HG02610 (cell line): Measurements from ENCODE around the gene UBE2L3.
"Not testable (repeated sequence)": the region's sequence is repeated elsewhere in the genome, so short reads cannot be mapped to it uniquely, and the experiment has no call there.

Experiments used
- ATAC-seq: cut with Tn5 transposase; IDR thresholded peaks from one replicate; pipeline ENCODE4 v1.9.1; 2021; ENCODE audit warnings: mild to moderate bottlenecking, moderate library complexity; ENCODE audit not compliant: unreplicated experiment

Gene UBE2L3

DNA sequence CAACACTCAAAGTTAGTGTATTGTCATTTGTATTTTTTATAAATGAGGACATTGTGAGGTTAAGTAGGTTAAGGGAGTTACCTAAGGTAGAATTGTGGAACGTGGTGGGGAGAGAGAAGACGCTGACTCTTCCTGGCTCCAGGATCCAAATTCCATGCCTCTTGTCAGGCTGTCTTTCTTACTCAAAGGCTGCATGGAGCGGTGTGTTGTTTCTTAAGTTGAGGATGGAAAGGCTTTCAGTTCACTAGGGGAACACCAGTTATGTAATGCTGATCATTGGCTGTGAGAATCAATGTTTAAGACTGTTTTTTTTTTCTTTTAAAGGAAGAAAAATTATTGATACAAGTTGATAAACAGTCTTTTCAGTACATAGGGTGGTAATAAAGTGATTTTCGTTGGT lies 2.9 kb downstream of the UBE2L3 start:
- no peak for ATAC-seq

- no peak for ATAC-seq
Observed at GRCh38 chr22:21571679-21572078, 4.2 kb downstream of the UBE2L3 start.

DNA sequence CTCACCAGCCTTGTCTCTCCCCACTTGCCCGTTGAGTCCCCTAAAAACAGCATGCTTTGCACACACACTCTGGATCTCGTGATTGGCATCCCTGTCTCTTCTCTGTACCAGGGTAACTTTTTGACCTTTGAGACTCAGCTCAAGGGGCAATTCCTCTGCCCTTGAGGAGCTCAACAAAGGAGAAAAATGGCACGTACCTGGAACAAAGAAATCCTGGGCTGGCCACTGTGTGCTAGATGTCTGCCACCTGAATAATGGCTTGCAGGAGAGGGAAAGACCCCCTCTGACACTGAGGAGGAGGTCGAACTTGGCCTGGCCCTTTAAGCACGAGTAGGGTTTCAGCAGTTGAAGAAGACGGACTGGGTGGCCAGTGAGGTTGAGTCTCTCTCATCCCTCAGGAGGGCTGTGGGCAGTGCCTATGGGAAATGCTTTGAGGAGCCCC lies 5.8 kb downstream of the UBE2L3 start:
- ATAC-seq = no peak

GRCh38 chr22:21573750-21574494 lies 6.4 kb downstream of the UBE2L3 start:
- ATAC-seq = no peak

- no peak for ATAC-seq
Observed at GRCh38 chr22:21579474-21579851, 11.9 kb downstream of the UBE2L3 start.

DNA sequence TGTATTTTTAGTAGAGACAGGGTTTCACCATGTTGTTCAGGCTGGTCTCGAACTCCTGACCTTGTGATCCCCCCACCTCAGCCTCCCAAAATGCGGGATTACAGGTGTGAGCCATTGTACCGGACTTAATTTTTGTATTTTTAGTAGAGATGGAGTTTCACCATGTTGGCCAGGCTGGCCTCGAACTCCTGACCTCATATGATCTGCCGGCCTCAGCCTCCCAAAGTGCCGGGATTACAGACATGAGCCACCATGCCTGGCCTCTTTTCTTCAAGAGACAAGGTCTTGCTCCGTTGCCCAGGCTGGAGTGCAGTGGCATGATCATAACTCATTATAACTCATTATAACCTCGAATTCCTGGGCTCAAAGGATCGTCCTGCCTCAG lies 13.1 kb downstream of the UBE2L3 start:
- not testable (repeated sequence) for ATAC-seq

DNA sequence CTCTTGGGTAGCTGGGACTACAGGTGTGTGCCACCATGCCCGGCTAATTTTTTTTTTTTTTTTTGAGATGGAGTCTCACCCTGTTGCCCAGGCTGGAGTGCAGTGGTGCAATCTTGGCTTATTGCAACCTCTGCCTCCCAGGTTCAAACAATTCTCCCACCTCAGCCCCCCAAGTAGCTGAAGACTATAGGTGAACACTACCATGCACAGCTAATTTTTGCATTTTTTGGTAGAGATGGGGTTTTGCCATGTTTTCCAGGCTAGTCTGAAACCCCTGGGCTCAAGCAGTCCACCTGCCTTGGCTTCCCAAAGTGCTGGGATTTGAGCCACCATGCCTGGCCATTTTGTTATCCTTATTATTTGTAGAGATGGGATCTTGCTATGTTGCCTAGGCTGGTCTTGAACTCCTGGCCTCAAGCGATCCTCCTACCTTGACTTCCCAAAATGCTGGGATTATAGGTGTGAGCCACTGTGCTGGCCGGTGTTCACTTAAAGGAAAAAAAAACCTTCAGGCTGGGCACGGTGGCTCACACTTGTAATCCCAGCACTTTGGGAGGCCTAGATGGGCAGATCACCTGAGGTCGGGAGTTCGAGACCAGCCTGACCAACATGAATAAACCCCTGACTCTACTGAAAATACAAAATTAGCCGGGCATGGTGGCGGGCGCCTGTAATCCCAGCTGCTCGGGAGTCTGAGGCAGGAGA lies 13.6 kb downstream of the UBE2L3 start:
- ATAC-seq = not testable (repeated sequence)

DNA sequence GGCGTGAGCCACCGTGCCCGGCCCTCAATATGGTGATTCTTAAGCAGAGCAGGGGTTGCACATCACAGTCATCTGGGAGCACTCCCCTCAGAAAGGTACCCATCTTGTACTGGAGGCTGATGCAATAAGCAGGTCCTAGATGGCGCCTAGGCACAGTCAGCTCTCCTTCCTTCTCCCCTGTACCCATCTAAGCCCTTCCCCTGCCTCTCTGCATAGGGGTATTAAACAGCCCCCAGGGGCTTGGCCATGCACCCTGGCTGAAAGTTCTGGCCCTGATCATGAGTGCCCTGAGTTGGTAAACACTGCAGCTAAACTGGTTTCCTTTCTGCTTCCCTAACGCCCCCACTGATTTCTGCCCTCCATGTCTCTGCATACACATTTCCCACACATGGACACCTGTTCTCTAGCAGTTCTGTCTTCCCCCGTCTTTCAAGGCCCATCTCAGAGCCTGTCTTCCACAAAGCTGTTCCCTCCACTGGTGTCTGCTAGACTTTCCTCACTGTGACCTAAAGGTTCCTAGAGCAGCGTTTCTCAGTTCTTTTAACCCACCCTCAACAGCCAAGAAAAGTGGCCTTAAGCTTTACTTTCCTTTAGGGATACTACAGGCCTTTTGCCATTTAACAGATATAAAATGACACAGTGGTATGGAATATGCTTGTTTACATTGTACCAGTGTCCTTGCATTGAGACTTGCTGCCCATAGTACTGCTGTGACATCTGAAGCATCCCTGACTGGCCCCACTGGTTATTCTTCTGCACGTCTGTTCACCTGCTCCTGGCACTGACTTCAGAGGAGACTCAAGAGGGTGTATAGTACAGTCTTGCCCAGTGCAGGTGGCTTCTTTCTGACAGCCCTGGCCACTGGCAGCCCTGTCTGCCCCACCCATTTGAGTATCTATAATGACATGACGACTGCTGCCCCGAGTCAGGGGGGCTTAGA lies 15.6 kb downstream of the UBE2L3 start:
- no peak for ATAC-seq

- no peak for ATAC-seq
Observed at GRCh38 chr22:21585389-21585788, 17.9 kb downstream of the UBE2L3 start.

- ATAC-seq = peak; percentile 88
Observed at GRCh38 chr22:21587803-21588611, 20.5 kb downstream of the UBE2L3 start.

DNA sequence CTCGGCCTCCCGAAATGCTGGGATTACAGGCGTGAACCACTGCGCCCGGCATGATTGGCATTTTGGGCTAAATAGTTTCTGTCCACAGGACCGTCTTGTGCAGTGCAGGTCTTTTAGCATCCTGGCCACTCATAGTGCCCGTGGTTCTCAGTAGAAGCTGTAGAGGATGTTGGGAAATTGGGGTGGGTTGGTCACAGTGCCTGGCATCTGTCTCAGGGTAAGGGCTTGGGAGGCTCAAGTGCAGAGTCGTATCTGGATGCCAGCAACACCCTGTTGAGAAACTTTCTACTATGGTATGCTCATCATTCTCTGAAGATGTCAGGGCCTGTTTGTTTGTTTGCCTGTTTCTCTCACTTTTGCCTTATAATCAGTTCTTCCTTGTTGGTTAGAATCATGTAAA lies 21.9 kb downstream of the UBE2L3 start:
- ATAC-seq = no peak

- ATAC-seq = no peak
Observed at GRCh38 chr22:21590809-21591641, 23.5 kb downstream of the UBE2L3 start.

- ATAC-seq = no peak
Observed at GRCh38 chr22:21591695-21592094, 24.2 kb downstream of the UBE2L3 start.

- ATAC-seq = no peak
Observed at GRCh38 chr22:21592422-21592821, 24.9 kb downstream of the UBE2L3 start.

GRCh38 chr22:21593406-21594232 lies 26.1 kb downstream of the UBE2L3 start:
- no peak for ATAC-seq

- no peak for ATAC-seq
Observed at GRCh38 chr22:21594865-21595452, 27.4 kb downstream of the UBE2L3 start.

GRCh38 chr22:21596356-21597135 lies 29.0 kb downstream of the UBE2L3 start:
- ATAC-seq = not testable (repeated sequence)

DNA sequence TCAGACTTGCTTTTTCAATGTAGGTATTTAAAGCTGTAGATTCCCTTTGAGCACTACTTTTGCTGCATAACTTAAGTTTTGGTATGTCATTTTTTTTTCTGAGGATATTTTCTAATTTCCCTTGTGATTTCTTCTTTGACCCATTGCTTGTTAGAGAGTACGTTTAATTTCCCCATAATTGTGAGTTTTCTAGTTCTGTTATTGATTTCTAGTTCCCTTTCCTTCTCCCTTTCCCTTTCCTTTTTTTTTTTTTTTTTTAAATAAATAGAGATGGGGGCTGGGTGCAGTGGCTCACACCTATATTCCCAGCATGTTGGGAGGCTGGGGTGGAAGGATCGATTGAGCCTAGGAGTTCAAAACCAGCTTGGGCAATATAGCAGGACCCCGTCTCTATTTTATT lies 30.8 kb downstream of the UBE2L3 start:
- no peak for ATAC-seq
